Measurements from ENCODE around the gene CDKN2AIPNL.

DNA sequence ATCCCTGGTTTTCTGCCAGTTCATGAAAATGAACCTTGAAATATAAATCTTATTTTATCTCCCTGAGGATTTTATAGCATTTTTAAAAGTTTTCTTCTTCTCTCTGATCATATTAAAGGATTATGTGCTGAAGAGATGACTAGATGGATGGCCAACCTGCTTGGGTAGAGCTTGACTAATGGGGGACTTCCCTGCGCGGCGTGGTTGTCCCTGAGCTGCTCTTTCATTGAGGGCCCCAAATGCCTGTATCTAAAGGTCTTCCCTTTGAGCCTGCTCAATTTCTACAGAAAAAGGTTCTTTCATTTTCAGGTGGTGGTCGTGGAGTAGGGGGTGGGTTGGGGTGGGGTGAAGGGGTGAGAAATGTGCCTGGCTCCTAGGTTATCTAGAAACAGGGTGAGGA is 20.5 kb upstream of the CDKN2AIPNL start:
- TF ChIP-seq, protein P1, sequence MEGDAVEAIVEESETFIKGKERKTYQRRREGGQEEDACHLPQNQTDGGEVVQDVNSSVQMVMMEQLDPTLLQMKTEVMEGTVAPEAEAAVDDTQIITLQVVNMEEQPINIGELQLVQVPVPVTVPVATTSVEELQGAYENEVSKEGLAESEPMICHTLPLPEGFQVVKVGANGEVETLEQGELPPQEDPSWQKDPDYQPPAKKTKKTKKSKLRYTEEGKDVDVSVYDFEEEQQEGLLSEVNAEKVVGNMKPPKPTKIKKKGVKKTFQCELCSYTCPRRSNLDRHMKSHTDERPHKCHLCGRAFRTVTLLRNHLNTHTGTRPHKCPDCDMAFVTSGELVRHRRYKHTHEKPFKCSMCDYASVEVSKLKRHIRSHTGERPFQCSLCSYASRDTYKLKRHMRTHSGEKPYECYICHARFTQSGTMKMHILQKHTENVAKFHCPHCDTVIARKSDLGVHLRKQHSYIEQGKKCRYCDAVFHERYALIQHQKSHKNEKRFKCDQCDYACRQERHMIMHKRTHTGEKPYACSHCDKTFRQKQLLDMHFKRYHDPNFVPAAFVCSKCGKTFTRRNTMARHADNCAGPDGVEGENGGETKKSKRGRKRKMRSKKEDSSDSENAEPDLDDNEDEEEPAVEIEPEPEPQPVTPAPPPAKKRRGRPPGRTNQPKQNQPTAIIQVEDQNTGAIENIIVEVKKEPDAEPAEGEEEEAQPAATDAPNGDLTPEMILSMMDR (IDR thresholded peaks at IDR 0.05): no peak
- no peak for TF ChIP-seq POLR2A (IDR thresholded peaks at IDR 0.05)
